Pancreas (tissue), 10 donors: ENCODE data around the gene NOVA1. TPM values are rescaled to one million over a fixed set of nuclear protein-coding genes. Genes with fewer than 3 reads are reported as not detected.

Experiments
- ATAC-seq, 4 donors: fragments of 200-7000 bp; cut with Tn5 transposase; one replicate each; pipeline versions ENCODE4 v1.8.0 to v1.9.1; 2020; ENCODE audit warnings: mild to moderate bottlenecking in 4 of 4, moderate library complexity in 4 of 4
- DNase-seq, 6 donors: peaks; one replicate each; pipeline ENCODE4 v3.0.0-alpha.2; 2020
- FAIRE-seq: peaks from 2 replicates; lab custom pipeline; 2012; peaks lifted over from hg19 to GRCh38; lab: Jason Lieb, UNC
- H3K27ac ChIP-seq, 4 donors: fragments of 200-600 bp; sonication (generic); 1 replicate in 3 of 4; 2 replicates in 1 of 4; pipeline versions ENCODE4 v1.5.0 to v1.8.0; 2020
- H3K27me3 ChIP-seq, 4 donors: fragments of 200-600 bp; one replicate each; pipeline ENCODE4 v1.8.0; 2021
- H3K36me3 ChIP-seq, 3 donors: fragments of 200-600 bp; sonication (generic) in 1 of 3; one replicate each; pipeline versions ENCODE4 v1.5.0 to v1.8.0; 2020 to 2021
- H3K4me1 ChIP-seq, 3 donors: fragments of 200-600 bp; one replicate each; pipeline ENCODE4 v1.8.0; 2021
- H3K4me3 ChIP-seq, 4 donors: fragments of 200-600 bp; sonication (generic) in 2 of 4; one replicate each; pipeline versions ENCODE4 v1.5.0 to v1.8.0; 2020 to 2021
- H3K9me3 ChIP-seq, 4 donors: fragments of 200-600 bp; one replicate each; pipeline ENCODE4 v1.8.0; 2021
- CTCF ChIP-seq, 4 donors: fragments of 200-600 bp; sonication (generic) in 3 of 4; IDR thresholded peaks; one replicate each; pipeline versions ENCODE4 v1.5.0 to v1.8.0; 2021; ENCODE audit warnings: antibody characterized with exemption in 4 of 4
- WGBS, 2 donors: extraction: QIAGEN DNeasy Blood & Tissue Kit; methylation state at CpG; one replicate each; pipeline ENCODE4 v1.1.7; 2013; 5-methylcytosine and 5-hydroxymethylcytosine counted together
- intact Hi-C, 3 donors: fragments of 100-400 bp; cut with DNase I; formaldehyde crosslinking; loops; one replicate each; pipeline versions ENCODE4 v1.11.1 to v1.14.2; 2022
- polyA plus RNA-seq, 2 donors: library from polyadenylated mRNA; stranded (reverse); fragments of 200-250 nt; gene quantifications; one replicate each; pipeline ENCODE4 v1.2.3, GENCODE V29; 2013
- total RNA-seq, 6 donors: library from RNA; stranded (reverse); fragmentation: NEBNext Ultra II Directional in 4 of 6; extraction: Animal tissue kit (Norgen Biotek cat#: 25700) in 4 of 6; gene quantifications; one replicate each; pipeline versions ENCODE4 v1.2.1 to v1.2.4, GENCODE V29; 2021 to 2023
- donor health status: healthy with polysubstance abuse.
- donor health status: DM: no; HTN: no; CAD: no; lungs with moderate emphysema.
- donor health status: DM: no; HTN: no; CAD: no.
- donor health status: control.
- donor health status: control.
- donor health status: Bipolar disorder and iron deficiency.
- donor health status: DM: yes; HTN: yes; CAD: no.
- donor health status: DM: no; HTN: no; CAD: no.
- donor health status: DM: no; HTN: no; CAD: no.
- donor health status: DM: yes; HTN: yes; CAD: no.

Gene NOVA1
- total and polyA plus RNA-seq, 8 donors = 0.59 to 6.0 (median 2.3) TPM

- no peak overlapping the region for H3K27ac ChIP-seq
- no peak for TF ChIP-seq CTCF (IDR thresholded peaks at IDR 0.05)
- H3K36me3 ChIP-seq = no peaks in the 10 kb centered on the region
- H3K9me3 ChIP-seq = no peaks in the 10 kb centered on the region
- no peaks in the 10 kb centered on the region for H3K27me3 ChIP-seq
- intact Hi-C loops = no loop called here
- H3K4me1 ChIP-seq = no peaks in the 10 kb centered on the region
- ATAC-seq (no peak), FAIRE-seq (no peak), DNase-seq (no peak)
- no peak overlapping the region for H3K4me3 ChIP-seq
These were observed 182.9 kb downstream of the NOVA1 start for GRCh38 chr14:26414926-26415325.

- WGBS, 2 donors = 50 to 69% methylated on average over 1 of the region's 1 CpG
- ATAC-seq = no peak
These were observed 183.7 kb downstream of the NOVA1 start for GRCh38 chr14:26414103-26414502.

GRCh38 chr14:26412421-26412820 lies 185.4 kb downstream of the NOVA1 start:
- Histone ChIP-seq H3K27me3 (no peaks in the 10 kb centered on the region), H3K27ac (no peak overlapping the region), H3K36me3 (no peaks in the 10 kb centered on the region), H3K4me1 (no peaks in the 10 kb centered on the region), H3K4me3 (no peak overlapping the region), H3K9me3 (no peaks in the 10 kb centered on the region)
- no peak for ATAC-seq
- intact Hi-C loops = no loop called here
- no peak for FAIRE-seq
- WGBS, 2 donors = 54 to 71% methylated on average over 3 of the region's 3 CpGs
- DNase-seq = no peak
- no peak for TF ChIP-seq CTCF (IDR thresholded peaks at IDR 0.05)

More at GRCh38 chr14:26414103-26414502, 183.7 kb downstream of the NOVA1 start:
- no peak overlapping the region for H3K4me3 ChIP-seq
- no peaks in the 10 kb centered on the region for H3K27me3 ChIP-seq
- DNase-seq = no peak
- H3K4me1 ChIP-seq = no peaks in the 10 kb centered on the region
- no peaks in the 10 kb centered on the region for H3K36me3 ChIP-seq
- no peak for TF ChIP-seq CTCF (IDR thresholded peaks at IDR 0.05)
- no peak overlapping the region for H3K27ac ChIP-seq
- intact Hi-C loops = no loop called here
- no peaks in the 10 kb centered on the region for H3K9me3 ChIP-seq
- FAIRE-seq = no peak

- H3K4me1 ChIP-seq = no peaks in the 10 kb centered on the region
- TF ChIP-seq CTCF (IDR thresholded peaks at IDR 0.05) = no peak
- no peaks in the 10 kb centered on the region for H3K27me3 ChIP-seq
- H3K9me3 ChIP-seq = no peaks in the 10 kb centered on the region
- no peaks in the 10 kb centered on the region for H3K36me3 ChIP-seq
- no peak for ATAC-seq
- H3K4me3 ChIP-seq = no peak overlapping the region
- no peak for DNase-seq
- no peak overlapping the region for H3K27ac ChIP-seq
- no peak for FAIRE-seq
- intact Hi-C loops = no loop called here
These were observed 187.6 kb downstream of the NOVA1 start for GRCh38 chr14:26410189-26410685.

GRCh38 chr14:26404927-26405326 lies 192.9 kb downstream of the NOVA1 start:
- intact Hi-C loops = no loop called here
- H3K27me3 ChIP-seq = no peaks in the 10 kb centered on the region
- FAIRE-seq = no peak

More at GRCh38 chr14:26404927-26405326, 192.9 kb downstream of the NOVA1 start:
- ATAC-seq (no peak), DNase-seq (no peak)
- no peaks in the 10 kb centered on the region for H3K36me3 ChIP-seq
- no peak for TF ChIP-seq CTCF (IDR thresholded peaks at IDR 0.05)
- no peaks in the 10 kb centered on the region for H3K4me1 ChIP-seq
- H3K9me3 ChIP-seq = no peaks in the 10 kb centered on the region
- no peak overlapping the region for H3K4me3 ChIP-seq
- 62 to 67% methylated on average over 7 of the region's 7 CpGs for WGBS, 2 donors
- H3K27ac ChIP-seq = no peak overlapping the region
